PC-3 (cell line): ENCODE data around the gene TTC31. TPM values are rescaled to one million over a fixed set of nuclear protein-coding genes. Genes with fewer than 3 reads are reported as not detected.

ENCODE experiments used
- ATAC-seq: fragments of 200-7000 bp; cut with Tn5 transposase; 2 replicates; pipeline ENCODE4 v1.9.1; 2020; ENCODE audit warnings: mild to moderate bottlenecking, moderate library complexity
- BruUV-seq: library from RNA; stranded (reverse); fragments of 400-500 nt; replicated peaks from 2 replicates; lab custom pipeline; 2021; lab: Mats Ljungman, UMichigan
- CTCF ChIA-PET: fragments of 300-600 bp; sonication (Branson Sonifier 250); formaldehyde crosslinking; loops from one replicate; lab custom pipeline; 2022; ENCODE audit warnings: antibody characterized with exemption; lab: Charles Lee
- POLR2A ChIA-PET: fragments of 300-600 bp; sonication (Branson Sonifier 250); formaldehyde crosslinking; loops from one replicate; lab custom pipeline; 2022; ENCODE audit warnings: antibody characterized with exemption; ENCODE audit not compliant: unreplicated experiment; lab: Charles Lee
- DNase-seq: peaks from one replicate; pipeline ENCODE4 v3.0.0-alpha.2; 2015
- H2AFZ ChIP-seq: fragments of 300-600 bp; sonication (generic); 2 replicates; pipeline ENCODE4 v1.6.0; 2016; ENCODE audit warnings: antibody characterized with exemption, low read length
- H3F3A ChIP-seq: fragments of 300-600 bp; sonication (generic); one replicate; pipeline ENCODE4 v1.6.0; 2017; ENCODE audit warnings: antibody characterized with exemption, low read length, control low read depth, mild to moderate bottlenecking; ENCODE audit not compliant: unreplicated experiment
- H3K27ac ChIP-seq: fragments of 300-600 bp; sonication (generic); 2 replicates; pipeline ENCODE4 v1.5.1; 2016; ENCODE audit warnings: mild to moderate bottlenecking, low read length
- H3K27me3 ChIP-seq: fragments of 300-600 bp; sonication (generic); 2 replicates; pipeline ENCODE4 v1.6.1; 2016; ENCODE audit warnings: low read length, mixed read lengths
- H3K36me3 ChIP-seq: fragments of 300-600 bp; sonication (generic); 2 replicates; pipeline ENCODE4 v1.6.1; 2016; ENCODE audit warnings: low read depth, mixed run types, low read length, mixed read lengths
- H3K4me1 ChIP-seq: fragments of 300-600 bp; sonication (generic); 2 replicates; pipeline ENCODE4 v1.5.1; 2016; ENCODE audit warnings: low read length; ENCODE audit not compliant: insufficient read depth
- H3K4me2 ChIP-seq: fragments of 300-600 bp; sonication (generic); 2 replicates; pipeline ENCODE4 v1.6.0; 2016; ENCODE audit warnings: low read length
- H3K4me3 ChIP-seq: fragments of 300-600 bp; sonication (generic); 2 replicates; pipeline ENCODE4 v1.5.1; 2016; ENCODE audit warnings: mild to moderate bottlenecking, low read length, mixed read lengths
- H3K79me2 ChIP-seq: fragments of 300-600 bp; sonication (generic); 2 replicates; pipeline ENCODE4 v1.6.1; 2017; ENCODE audit warnings: low read length, mixed read lengths
- H3K9ac ChIP-seq: fragments of 300-600 bp; sonication (generic); 2 replicates; pipeline ENCODE4 v1.6.0; 2016; ENCODE audit warnings: mild to moderate bottlenecking, low read length
- H3K9me2 ChIP-seq: fragments of 300-600 bp; sonication (generic); replicated peaks from 2 replicates; pipeline ENCODE4 v1.6.1; 2016; ENCODE audit warnings: mixed run types, low read length, mixed read lengths
- H3K9me3 ChIP-seq: fragments of 300-600 bp; sonication (generic); 2 replicates; pipeline ENCODE4 v1.6.1; 2016; ENCODE audit warnings: low read length, mixed read lengths
- H4K20me1 ChIP-seq: fragments of 300-600 bp; sonication (generic); 2 replicates; pipeline ENCODE4 v1.6.1; 2016; ENCODE audit warnings: low read length, mixed read lengths
- CTCF ChIP-seq: fragments of 300-600 bp; sonication (generic); conservative IDR thresholded peaks from 2 replicates; pipeline ENCODE4 v1.5.1; 2017; ENCODE audit warnings: antibody characterized with exemption, low read depth, mild to moderate bottlenecking, low read length
- EZH2 ChIP-seq: fragments of 300-600 bp; sonication (generic); IDR thresholded peaks from one replicate; pipeline ENCODE4 v1.6.1; 2017; ENCODE audit warnings: antibody characterized with exemption, mild to moderate bottlenecking, low read length; ENCODE audit not compliant: unreplicated experiment
- EZH2phosphoT487 ChIP-seq: fragments of 300-600 bp; sonication (generic); IDR thresholded peaks from 2 replicates; pipeline ENCODE4 v1.6.1; 2018; ENCODE audit warnings: mild to moderate bottlenecking, antibody characterized with exemption, low read length, borderline replicate concordance
- intact Hi-C: fragments of 100-400 bp; cut with micrococcal nuclease; formaldehyde crosslinking; loops from 2 replicates; pipeline ENCODE4 v1.9.0; 2023
- total RNA-seq: library from RNA; depleted of rRNA; stranded (reverse); fragments of >200 nt; gene quantifications from 2 replicates; pipeline ENCODE4 v1.2.3, GENCODE V29; 2014

Gene TTC31
- total RNA-seq, 1 experiment from 2014 or later, result 21.1 TPM

GRCh38 chr2:74439803-74440377 lies 43.0 kb upstream of the TTC31 start:
- POLR2A ChIA-PET, result interaction anchor here (0.5 to 1.0 kb wide), 5 partner anchors 15 to 49 kb away, joined by 3 to 5 read pairs (median 4); partner anchors contain the start of genes INO80B and WBP1
- Histone ChIP-seq H3K4me3 (peak overlapping the region; percentile 73), H3K36me3 (peaks cover 11% of the 10 kb centered on the region; the same call in 1 of the 2 replicates), H3K9me2 (no peaks in the 10 kb centered on the region), H3K79me2 (peaks cover 68% of the 10 kb centered on the region), H4K20me1 (peaks cover 26% of the 10 kb centered on the region), H3K27me3 (no peaks in the 10 kb centered on the region), H3K9me3 (no peaks in the 10 kb centered on the region), H3K27ac (peak overlapping the region; percentile 85; the same call in 1 of the 2 replicates), H3F3A (no peaks in the 10 kb centered on the region), H3K9ac (peak overlapping the region; percentile 89), H2AFZ (peak overlapping the region; percentile 85; the same call in 1 of the 2 replicates), H3K4me2 (peak overlapping the region; percentile 98), H3K4me1 (peaks cover 34% of the 10 kb centered on the region)
- CTCF ChIA-PET, result interaction anchor here (0.5 to 0.9 kb wide), 2 partner anchors 27 to 193 kb away, joined by 3 to 10 read pairs; no protein-coding TSS in a partner anchor
- TF ChIP-seq EZH2, result no peak
- no peak for TF ChIP-seq CTCF
- no peak for TF ChIP-seq EZH2phosphoT487
- intact Hi-C loops, result loop anchor here (1.0 to 2.0 kb wide), 2 partner anchors 14 to 19 kb away; partner anchors contain the start of genes C2orf81 and WDR54
- DNase-seq (no peak), ATAC-seq (peak; percentile 5; the same call in 1 of the 2 replicates)
- BruUV-seq, result no TSS peak

- CTCF ChIA-PET, result interaction anchor here (0.5 to 0.9 kb wide), 2 partner anchors 26 to 194 kb away, joined by 3 to 10 read pairs; no protein-coding TSS in a partner anchor
- Histone ChIP-seq H3K4me1 (peaks cover 34% of the 10 kb centered on the region), H4K20me1 (peaks cover 26% of the 10 kb centered on the region), H3K36me3 (peaks cover 11% of the 10 kb centered on the region; the same call in 1 of the 2 replicates), H3F3A (no peaks in the 10 kb centered on the region), H3K9me2 (no peaks in the 10 kb centered on the region), H3K9me3 (no peaks in the 10 kb centered on the region), H3K27me3 (no peaks in the 10 kb centered on the region), H3K27ac (peak overlapping the region; percentile 85), H2AFZ (peak overlapping the region; percentile 85), H3K9ac (peak overlapping the region; percentile 89), H3K79me2 (peaks cover 62% of the 10 kb centered on the region), H3K4me2 (peak overlapping the region; percentile 98), H3K4me3 (peak overlapping the region; percentile 73)
- DNase-seq, result peak; percentile 82
- peak; percentile 84 for ATAC-seq
- intact Hi-C loops, result loop anchor here (1.0 to 2.0 kb wide), 2 partner anchors 14 to 20 kb away; partner anchors contain the start of genes C2orf81 and WDR54
- TF ChIP-seq CTCF, result peak; percentile 26; the same call in 1 of the 2 replicates
- TF ChIP-seq EZH2, result no peak
- TSS peak; percentile 82 for BruUV-seq
- POLR2A ChIA-PET, result interaction anchor here (0.5 to 1.0 kb wide), 8 partner anchors 11 to 50 kb away, joined by 3 to 19 read pairs (median 4); partner anchors contain the start of genes INO80B and WBP1
These were observed 42.3 kb upstream of the TTC31 start for GRCh38 chr2:74440378-74441169.
